HG02852 (cell line): ENCODE measurements around the gene WDR27.

Source experiments
- ATAC-seq: cut with Tn5 transposase; IDR thresholded peaks from one replicate; pipeline ENCODE4 v1.9.1; 2021; ENCODE audit warnings: mild to moderate bottlenecking, moderate library complexity; ENCODE audit not compliant: unreplicated experiment

Gene WDR27

DNA sequence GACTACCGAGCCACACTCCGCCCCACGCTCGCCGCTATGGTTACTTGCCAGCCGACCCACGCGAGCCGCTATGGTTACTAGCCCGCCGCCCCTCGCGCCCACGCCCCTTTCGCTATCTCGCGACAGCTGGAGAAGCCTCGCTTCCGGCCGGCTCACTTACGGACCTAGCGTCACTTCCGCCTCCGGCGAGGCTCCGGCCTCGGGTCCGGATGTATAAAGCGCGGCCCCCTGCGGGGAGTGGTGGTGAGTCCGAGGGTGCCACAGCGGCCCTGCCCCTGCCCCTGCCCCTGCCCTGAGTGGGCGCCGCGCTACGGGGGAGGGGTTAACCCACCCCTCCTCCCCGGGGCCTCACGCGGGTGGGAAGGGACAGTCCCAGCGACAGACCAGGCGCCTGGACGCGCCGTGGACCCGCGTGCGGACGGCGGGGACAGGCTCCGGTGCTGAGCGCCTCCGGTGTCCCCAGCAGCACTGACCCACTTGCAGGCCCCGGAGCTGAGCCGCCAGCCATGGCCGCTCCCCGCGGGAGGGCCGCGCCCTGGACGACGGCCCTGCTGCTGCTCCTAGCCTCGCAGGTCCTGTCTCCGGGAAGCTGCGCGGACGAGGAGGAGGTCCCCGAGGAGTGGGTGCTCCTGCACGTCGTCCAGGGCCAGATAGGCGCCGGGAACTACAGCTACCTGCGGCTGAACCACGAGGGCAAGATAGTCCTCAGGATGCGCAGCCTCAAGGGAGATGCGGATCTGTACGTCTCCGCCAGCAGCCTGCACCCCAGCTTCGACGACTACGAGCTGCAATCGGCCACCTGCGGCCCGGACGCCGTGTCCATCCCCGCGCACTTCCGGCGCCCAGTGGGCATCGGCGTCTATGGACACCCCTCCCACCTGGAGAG, at the start of gene WDR27, which contains the start of gene C6orf120:
TSS of gene WDR27 (minus strand) at position 76 of the 886 bp plus-strand sequence. CDS start 13,024 bp downstream, outside the sequence.
TSS of gene C6orf120 (plus strand) at position 173 of the 886 bp plus-strand sequence. CDS start at position 507, 334 bp downstream.
- peak; percentile 92 for ATAC-seq

DNA sequence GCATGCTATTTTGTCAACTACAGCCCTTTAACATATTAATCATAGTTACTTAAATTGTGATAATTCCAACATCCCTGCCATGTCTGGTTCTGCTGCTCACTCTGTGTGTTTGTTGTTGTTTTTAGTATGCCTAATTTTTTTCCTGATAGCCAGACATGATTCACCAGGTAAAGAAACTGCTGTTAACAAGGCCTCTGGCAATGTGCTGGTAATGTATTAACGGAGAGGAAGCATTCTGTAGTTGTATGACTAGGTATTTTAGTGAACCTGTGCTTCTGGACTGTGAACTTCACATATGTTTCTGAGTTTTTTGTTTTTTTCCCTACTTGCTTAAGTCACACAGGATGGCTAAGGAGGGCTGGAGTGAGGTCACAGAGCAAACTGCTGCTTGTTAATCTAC, 44.7 kb upstream of the WDR27 start:
- ATAC-seq, result no peak

DNA sequence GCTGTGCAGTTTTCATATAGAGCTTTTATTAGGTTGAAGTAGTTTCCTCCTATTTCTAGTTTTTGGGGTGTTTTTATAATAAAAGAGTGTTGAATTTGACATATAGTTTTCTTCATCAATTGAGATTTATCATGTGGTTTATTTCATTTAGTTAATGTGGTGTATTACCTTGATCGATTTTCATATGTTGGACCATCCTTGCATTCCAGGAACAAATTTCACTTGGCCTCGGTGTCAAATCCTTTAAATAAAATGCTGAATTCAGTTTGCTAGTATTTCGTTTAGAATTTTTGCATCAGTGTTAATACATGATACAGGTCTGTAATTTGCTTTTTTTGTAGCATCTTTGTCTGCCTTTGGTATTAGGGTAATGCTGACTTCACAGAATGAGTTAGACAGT, 43.6 kb upstream of the WDR27 start:
- ATAC-seq, result no peak

DNA sequence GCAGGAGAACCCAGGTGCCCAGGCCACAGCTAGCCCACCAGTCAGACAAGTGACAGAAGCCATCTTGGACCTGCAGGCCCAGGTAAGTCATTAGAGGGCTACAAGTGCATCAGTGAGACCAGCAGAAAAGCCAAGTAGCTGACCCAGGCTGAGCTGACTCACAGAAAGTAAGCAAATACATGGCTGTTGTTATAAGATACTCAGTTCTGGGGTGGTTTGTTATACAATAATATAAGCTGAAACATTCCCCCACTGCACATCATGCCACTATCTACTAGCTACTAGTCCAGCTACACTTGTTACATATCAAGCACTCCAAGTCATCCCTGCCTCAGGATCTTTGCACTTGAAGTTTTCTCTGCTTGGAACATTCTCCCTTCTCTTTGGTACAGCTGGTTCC, 39.5 kb upstream of the WDR27 start:
- ATAC-seq, result no peak

DNA sequence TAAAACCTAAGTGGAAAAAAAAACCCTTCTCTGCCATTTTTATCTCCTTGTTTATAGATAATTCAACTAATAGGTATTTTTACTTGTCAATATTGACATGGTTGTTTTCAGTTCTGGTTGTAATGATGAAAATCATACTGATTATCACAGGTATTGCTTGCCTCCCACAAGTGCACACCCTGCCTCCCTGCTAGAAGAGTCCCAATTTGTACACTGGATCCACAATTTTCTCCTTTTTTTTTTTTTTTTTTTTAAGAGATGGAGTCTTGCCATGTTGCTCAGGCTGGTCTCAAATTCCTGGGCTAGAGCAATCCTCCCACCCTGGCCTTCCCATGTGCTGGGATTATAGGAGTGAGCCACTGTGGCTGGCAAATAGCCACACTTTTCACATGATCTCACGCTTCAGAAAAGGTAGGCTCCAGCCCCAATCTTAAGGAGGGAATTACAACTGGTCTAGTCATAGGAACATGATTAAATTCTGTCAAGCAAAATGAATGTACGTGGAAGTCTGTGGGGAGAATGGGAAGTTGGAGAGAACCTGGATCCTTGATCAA, 37.2 kb upstream of the WDR27 start:
- no peak for ATAC-seq

DNA sequence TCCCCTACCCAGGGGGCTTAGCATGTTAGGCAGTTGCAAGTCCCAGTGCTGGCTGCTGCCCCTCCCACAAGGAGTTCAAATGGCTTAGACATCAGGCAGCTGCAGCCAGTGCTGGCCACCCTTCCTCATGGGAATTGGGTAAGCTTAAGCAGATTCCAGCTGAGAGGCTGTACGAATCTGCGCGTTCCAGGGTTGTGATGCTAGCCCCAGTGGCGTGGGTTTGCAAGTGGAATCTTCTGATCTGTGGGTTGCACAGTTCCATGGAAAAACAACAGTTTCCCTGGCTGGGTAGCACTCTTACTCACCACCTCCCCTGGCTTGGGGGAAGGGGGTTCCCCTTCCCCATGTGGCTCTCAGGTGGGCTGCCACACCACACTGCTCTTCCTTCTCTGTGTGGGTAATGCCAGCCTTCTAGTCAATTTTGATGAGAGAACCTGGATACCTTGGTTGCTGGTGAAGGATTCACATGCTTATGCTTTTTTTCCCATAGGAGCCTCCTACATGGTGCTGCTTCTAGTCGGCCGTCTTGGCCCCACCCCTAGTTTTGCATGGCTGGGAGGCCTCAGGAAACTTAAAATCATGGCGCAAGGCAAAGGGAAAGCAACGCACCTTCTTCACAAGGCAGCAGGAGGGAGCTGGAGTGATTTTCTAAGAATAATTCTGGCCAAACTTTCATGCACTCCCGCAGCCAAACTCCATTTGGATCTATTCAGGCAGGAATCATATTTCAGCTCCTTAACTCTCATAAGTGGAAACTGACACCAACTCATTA, 36.6 kb upstream of the WDR27 start:
- no peak for ATAC-seq

DNA sequence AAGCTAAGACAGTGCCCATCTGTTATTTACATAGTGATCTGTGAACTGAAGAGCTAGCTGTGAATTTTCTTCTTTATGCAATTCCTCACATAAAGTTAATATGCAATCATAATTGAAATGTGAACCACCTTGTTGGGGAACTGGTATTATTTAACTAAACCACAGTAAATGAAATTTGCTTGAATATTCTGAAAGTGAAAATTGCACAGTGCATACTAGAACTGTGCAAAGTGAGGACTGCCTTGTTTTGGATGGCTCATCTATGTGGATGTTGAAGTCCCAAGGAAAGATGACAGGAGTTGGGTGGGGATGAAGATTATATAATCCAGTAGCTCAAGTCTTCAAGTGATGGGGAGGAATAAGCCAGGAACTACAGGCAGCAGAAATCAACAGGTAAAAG, 28.1 kb upstream of the WDR27 start:
- no peak for ATAC-seq

DNA sequence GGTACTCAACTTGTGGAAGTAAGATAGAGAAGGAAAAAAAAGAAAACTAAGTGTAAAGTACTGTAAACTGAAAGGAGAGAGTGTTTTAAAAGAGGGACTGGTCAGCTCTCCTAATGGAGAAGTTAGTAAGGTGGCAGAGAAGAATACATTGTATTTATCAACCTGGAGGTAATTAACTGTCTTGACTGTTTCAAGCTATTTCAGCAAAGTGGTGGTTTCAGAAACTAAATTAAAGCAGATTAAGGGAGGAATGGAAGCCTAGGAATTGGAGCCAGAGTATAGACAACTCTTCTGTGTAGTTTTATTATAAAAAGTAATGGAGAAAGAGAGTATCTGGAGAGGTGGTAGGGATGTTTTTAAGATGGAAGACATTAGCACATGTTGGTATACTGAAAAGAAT, 25.1 kb upstream of the WDR27 start:
- no peak for ATAC-seq

DNA sequence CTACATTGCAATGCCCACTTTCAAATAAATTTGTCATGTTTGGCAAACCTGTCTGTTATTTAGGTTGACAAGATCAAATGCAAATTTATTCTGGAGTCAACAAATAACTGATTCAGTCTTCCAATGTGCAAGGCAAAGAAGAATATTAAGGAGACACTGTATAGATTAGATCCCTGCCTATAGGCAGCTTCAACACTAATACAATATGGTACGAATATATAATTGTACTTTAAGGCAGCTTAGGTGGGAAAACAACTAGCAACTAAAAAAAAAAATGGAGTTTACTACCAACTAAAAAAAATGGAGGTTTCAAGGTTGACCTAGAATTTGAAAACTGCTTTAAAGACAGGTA, 24.2 kb upstream of the WDR27 start:
- no peak for ATAC-seq

DNA sequence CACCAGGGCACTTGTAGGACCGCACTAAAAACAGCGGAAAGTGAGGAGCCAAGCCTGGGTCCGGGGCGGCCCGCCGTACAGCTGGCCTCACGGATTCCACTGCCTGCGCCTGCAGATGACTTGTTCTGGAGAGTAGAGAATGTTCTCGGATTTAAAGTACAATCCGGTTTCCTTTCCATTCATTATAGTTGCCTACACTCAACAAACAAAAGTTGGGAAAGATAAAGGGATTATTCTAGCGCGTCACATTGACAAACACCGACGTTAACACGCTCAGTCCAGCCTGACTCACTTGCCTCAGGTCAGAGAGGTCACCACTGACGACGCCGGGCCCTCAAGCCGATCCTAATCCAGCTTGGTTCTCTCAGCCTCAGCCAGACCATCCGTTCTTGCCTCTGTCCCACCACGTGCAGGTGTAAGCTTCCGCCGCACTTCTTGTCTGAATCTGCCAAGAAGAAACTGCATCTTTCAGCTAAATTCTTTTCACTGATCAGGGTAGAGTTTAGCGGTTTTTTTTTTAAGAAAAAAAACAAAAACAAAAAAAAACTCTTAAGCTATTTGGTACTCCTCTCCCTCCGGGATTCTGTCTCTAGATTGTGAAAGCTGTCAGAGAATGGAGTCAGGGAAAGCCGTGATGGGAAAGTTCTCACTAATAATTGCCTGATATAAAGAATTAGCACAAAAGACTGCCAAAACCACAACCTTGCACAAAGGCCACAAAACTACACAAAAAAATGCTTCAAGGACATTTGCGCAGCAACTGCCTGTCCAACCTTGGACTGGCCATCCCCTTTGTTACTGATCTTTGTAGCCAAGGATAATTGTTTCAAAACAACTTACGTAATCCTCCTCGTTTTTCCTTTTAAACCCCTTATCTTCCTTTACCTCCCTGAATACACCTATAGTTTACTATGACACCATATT, 23.6 kb upstream of the WDR27 start:
- peak; percentile 11 for ATAC-seq

DNA sequence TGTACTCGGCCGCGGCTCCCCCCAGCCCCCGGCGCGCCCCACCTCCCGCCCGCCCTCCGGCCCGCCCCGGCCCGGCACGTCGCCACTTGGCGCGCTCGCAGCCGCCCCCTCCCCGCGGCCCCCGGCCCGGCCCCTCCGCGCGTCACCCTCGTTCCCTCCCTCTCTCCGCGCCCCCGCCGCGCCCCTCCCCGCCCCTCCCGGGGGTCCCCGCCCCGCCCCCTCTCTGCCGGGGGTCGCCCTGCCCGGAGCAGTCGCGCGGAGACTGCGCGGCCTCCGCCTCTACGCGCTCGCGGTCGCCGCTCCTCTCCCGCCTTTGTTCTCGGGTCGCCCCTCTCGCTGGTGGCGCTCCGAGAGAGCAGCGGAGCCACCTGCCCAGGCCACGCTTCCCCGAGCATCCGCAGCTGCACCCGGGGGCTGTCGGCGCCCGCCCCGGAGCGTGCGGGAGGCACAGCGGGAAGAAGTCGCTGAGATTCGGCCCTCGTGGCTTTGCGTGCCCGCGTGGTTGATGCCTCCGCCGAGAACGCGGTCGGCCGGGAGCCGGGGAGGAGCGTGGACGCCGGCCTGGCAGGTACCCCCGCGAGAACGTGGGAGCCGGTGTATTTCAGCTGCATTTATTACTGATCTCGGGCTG, 22.8 kb upstream of the WDR27 start, which contains the start of gene PHF10:
TSS of gene PHF10 (minus strand) at position 7 of the 631 bp plus-strand sequence. CDS start 569 bp downstream, outside the sequence.
- ATAC-seq, result peak; percentile 50

DNA sequence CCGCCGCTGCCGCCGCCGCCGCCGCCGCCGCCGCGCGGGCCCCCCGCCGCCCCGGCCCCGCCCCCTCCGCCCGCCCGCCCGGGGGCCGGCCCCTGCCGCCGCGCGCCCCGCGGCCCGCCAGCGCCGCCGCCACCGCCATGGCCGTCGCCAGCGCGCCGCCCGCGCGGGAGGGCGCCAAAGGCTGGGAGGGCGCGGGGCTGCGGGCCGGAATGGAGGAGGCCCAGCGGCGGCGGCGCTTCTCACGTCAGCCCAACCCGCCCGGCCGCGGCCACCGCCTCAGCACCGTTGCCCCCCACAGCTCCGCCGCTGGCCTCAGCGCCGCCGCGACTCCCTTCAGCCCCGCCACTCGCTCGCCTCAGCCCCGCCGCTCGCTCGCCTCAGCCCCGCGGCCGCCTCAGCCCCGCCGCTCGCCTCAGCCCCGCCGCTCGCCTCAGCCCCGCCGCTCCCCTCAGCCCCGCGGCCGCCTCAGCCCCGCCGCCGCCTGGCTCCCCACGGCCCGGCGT, 22.2 kb upstream of the WDR27 start:
- peak; percentile 33 for ATAC-seq

DNA sequence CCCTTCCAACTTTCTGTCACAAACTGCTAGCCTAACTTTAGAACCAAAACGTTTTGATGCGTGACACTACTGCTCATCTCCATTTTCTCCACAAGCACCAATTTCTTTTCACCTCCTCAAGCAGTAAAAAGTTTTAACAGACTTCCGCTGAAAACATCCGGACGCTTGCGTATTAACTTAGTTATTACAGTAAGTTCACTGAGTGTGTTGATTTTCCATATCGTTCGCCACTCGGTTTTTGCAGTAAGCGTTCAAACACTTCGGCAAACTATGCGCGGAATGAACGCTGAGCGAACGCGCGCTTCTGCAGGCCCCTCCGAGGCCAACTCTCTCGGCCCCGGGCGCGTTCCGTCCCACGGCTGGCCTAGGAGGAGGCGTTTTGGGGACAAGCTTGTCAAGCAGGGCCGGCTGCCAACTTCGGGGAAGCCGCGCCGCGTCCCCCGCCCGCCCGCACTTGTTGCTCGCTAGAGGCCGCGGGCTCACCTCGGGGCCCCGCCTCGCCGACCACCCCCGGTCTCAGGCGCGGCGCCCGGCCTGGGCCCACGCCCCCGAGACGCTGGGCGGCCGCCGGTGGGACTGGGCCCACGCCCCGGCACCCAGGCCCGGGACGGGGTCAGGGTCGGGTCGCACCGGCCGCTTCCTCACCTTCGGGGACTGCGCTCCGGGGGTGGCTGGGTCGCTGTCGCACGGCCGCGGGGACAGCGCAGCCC, 21.5 kb upstream of the WDR27 start:
- ATAC-seq, result peak; percentile 32

DNA sequence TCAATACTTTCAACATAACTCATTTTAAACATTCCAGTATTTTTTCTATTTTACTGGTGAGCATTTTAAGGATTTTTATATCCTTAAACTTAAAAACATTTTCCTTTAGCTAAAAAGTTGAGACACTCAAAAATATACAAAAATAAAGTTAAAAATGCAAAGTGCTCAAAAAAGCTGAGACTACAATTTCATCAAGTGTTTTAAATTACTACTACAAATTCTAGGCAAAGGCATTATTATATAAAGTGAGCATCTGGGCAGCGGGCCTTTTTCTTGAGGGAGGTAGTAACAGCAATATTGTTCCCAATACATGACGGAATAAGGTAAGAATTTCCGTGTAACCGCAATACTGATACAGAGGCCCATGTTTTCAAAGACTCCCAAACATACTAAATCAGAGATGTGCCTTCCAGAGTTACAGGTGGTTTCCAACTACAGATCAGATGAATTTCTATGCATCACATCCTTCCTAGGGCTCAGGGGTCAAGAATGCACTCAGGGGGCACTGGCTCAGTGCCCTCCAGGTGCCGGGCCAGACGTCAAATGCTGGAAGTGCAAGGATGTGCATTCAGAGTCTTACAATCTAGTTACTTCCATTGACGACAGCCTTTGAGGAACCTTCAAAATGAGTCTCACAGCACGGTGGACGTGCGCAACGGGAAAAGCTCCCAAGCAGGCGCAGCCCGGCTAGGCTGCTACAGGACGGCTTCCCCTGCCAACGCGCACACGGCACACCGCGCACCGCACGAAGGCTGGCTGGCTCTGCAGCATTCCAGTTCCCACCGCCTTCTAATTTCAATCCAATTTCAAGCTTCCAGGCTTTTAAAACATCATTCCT, 20.8 kb upstream of the WDR27 start:
- ATAC-seq, result peak; percentile 24

DNA sequence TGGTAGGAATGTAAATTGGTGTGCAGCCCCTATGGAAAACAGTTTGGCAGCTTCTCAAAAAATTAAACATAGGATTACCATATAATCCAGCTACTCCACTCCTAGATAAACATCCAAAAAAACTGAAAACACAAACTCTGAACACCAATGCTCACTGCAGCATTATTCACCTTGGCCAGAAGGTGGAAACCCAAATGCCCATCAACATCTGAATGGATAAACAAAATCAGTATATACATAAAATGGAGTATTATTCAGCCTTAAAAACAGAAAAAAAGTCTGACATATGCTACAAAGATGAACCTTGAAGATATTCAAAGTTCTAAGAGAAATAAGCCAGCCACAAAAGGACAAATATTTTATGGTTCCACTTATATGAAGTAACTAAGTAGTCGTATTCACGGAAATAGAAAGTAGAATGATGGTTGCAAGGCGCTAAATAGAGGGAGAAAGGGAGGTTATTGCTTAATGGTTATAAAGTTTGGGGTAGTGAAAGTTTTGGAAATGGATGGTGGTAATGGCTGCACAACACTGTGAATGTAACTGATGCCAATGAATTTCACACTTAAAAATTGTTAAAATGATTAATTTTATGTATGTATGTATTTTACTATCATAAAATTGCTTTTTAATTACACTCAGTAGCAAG, 18.5 kb upstream of the WDR27 start:
- no peak for ATAC-seq

DNA sequence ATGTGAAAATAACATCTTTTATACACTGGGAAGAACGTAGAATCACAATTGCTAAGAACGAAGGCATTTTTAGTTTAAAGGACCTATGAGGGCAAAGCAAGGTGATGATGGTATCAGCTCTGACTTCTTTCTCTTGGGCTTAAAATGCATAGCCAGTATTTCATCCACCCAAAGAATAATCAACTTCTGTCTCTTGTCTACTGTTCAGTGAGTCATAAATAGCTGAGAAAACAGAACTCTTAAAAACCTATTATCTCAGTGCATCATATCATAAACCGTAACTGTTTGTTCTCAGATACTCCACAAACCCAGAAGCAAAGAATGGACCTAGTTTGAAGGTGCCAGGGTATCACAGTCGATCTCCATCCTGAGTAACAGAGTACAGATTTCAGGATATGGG, 17.3 kb upstream of the WDR27 start:
- no peak for ATAC-seq

DNA sequence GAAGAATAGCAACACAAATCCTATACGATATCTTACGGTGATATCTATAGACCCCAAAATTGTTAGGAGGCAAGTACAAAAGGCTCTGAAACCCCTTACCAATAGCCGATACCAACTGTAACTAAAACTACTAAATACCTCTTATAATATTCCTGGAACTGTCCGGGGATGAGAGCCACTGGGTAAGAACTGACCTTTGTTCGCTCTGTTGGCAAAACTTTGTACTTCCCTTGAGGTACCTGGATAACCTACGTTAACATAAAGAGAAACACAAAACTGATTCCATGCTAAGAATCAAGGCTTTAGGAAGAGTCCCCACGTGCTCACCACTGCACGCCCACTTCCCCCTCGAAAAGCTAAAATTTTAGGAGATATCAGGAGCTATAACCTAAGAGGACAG, 12.8 kb upstream of the WDR27 start:
- no peak for ATAC-seq

DNA sequence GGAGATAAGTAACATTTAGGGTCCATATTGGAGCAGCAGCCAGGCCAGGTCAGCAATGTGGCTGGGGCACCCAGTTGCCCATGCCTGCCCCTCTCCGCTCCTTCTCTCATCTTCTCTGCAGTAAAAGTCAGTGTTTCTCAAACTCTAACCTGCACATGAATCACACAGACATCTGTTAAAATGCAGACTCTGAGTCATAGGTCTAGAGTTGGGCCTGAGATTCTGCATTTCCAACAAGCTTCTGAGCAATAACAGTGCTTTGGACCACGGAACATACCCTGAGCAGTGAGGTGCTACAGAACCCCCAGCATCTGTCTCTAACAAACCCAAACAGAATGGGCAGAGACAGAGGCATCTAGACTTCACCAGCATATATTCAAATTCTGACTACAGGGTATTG, 12.3 kb upstream of the WDR27 start:
- ATAC-seq, result no peak
